ENCODE results near the gene LRP1-AS.

LRP1-AS gene

GRCh38 chr12:57158665-57159064, 11.2 kb upstream of the LRP1-AS start:
- DNase-seq, result no peak

GRCh38 chr12:57158186-57158585, 10.8 kb upstream of the LRP1-AS start:
- DNase-seq, result no peak

GRCh38 chr12:57157588-57158173, 10.3 kb upstream of the LRP1-AS start:
- no peak for DNase-seq

GRCh38 chr12:57156701-57157403, 9.4 kb upstream of the LRP1-AS start:
- no peak for DNase-seq

GRCh38 chr12:57154804-57155434, 7.5 kb upstream of the LRP1-AS start:
- no peak for DNase-seq

- no peak for DNase-seq
Measured at GRCh38 chr12:57154076-57154475, 6.7 kb upstream of the LRP1-AS start.

- DNase-seq, result no peak
Measured at GRCh38 chr12:57153415-57153997, 6.1 kb upstream of the LRP1-AS start.

- DNase-seq, result no peak
Measured at GRCh38 chr12:57152639-57153038, 5.2 kb upstream of the LRP1-AS start.

- no peak for DNase-seq
Measured at GRCh38 chr12:57151741-57152630, 4.6 kb upstream of the LRP1-AS start.

GRCh38 chr12:57150400-57151000, 3.1 kb upstream of the LRP1-AS start:
- DNase-seq, result no peak

GRCh38 chr12:57149245-57149900, 2.0 kb upstream of the LRP1-AS start:
- no peak for DNase-seq

- DNase-seq, result no peak
Measured at GRCh38 chr12:57148469-57149244, 1.2 kb upstream of the LRP1-AS start.

- DNase-seq, result no peak
Measured at GRCh38 chr12:57146092-57146491, 1.3 kb downstream of the LRP1-AS start.

GRCh38 chr12:57145460-57146059, 1.9 kb downstream of the LRP1-AS start:
- no peak for DNase-seq

- DNase-seq, result no peak
Measured at GRCh38 chr12:57143454-57143853, 4.0 kb downstream of the LRP1-AS start.

- DNase-seq, result no peak
Measured at GRCh38 chr12:57142727-57143126, 4.7 kb downstream of the LRP1-AS start.

- DNase-seq, result no peak
Measured at GRCh38 chr12:57142121-57142520, 5.3 kb downstream of the LRP1-AS start.

- no peak for DNase-seq
Measured at GRCh38 chr12:57141249-57141648, 6.2 kb downstream of the LRP1-AS start.

- DNase-seq, result no peak
Measured at GRCh38 chr12:57139796-57140649, 7.4 kb downstream of the LRP1-AS start.
